GM12864 (cell line): ENCODE data around the gene CRMP1.

ENCODE experiments used
- DNase-seq: peaks from one replicate; pipeline ENCODE4 v3.0.0-alpha.2; 2011; ENCODE audit warnings: low read depth
- H3K4me3 ChIP-seq: 2 replicates; pipeline ENCODE4 v1.5.1; 2011; ENCODE audit warnings: mild to moderate bottlenecking, low read depth, low read length, control low read depth
- CTCF ChIP-seq: IDR thresholded peaks from 2 replicates; pipeline ENCODE4 v1.5.1; 2011; ENCODE audit warnings: low read depth, mild to moderate bottlenecking, moderate library complexity, low read length, control low read depth, inconsistent platforms; ENCODE audit errors: missing control alignments

The CRMP1 gene

GRCh38 chr4:5804656-5805055 lies 88.2 kb downstream of the CRMP1 start:
- H3K4me3 ChIP-seq = no peak overlapping the region
- TF ChIP-seq CTCF = no peak
- no peak for DNase-seq

- no peak for DNase-seq
- no peak overlapping the region for H3K4me3 ChIP-seq
- no peak for TF ChIP-seq CTCF
Observed at GRCh38 chr4:5802565-5802964, 90.3 kb downstream of the CRMP1 start.

- H3K4me3 ChIP-seq = no peak overlapping the region
- DNase-seq = no peak
- TF ChIP-seq CTCF = no peak
Observed at GRCh38 chr4:5801696-5802095, 91.2 kb downstream of the CRMP1 start.

- no peak overlapping the region for H3K4me3 ChIP-seq
- TF ChIP-seq CTCF = no peak
- DNase-seq = no peak
Observed at GRCh38 chr4:5800496-5800895, 92.4 kb downstream of the CRMP1 start.

- TF ChIP-seq CTCF = no peak
- no peak for DNase-seq
- no peak overlapping the region for H3K4me3 ChIP-seq
Observed at GRCh38 chr4:5799406-5799805, 93.5 kb downstream of the CRMP1 start.

- H3K4me3 ChIP-seq = no peak overlapping the region
- DNase-seq = no peak
- TF ChIP-seq CTCF = no peak
Observed at GRCh38 chr4:5798946-5799345, 93.9 kb downstream of the CRMP1 start.

GRCh38 chr4:5798462-5798861 lies 94.4 kb downstream of the CRMP1 start:
- no peak for DNase-seq
- TF ChIP-seq CTCF = no peak
- no peak overlapping the region for H3K4me3 ChIP-seq
